HepG2 (cell line): ENCODE data around the gene NENF. TPM values are rescaled to one million over a fixed set of nuclear protein-coding genes. Genes with fewer than 3 reads are reported as not detected.

Experiments used
- AHDC1 ChIP-seq: sonication (generic); formaldehyde crosslinking; IDR thresholded peaks from 2 replicates; pipeline ENCODE4 v1.5.1; 2020; ENCODE audit warnings: mild to moderate bottlenecking, missing genetic modification reagents, borderline replicate concordance
- CHD2 ChIP-seq: IDR thresholded peaks from 2 replicates; pipeline ENCODE4 v1.6.1; 2011; ENCODE audit warnings: low read depth, low read length, improper control_type of control experiment
- DPF2 ChIP-seq: sonication (generic); formaldehyde crosslinking; IDR thresholded peaks from 2 replicates; pipeline ENCODE4 v1.4.0; 2020; ENCODE audit warnings: mild to moderate bottlenecking, low read depth, missing genetic modification reagents, borderline replicate concordance
- EED ChIP-seq: sonication (generic); formaldehyde crosslinking; IDR thresholded peaks from 2 replicates; pipeline ENCODE4 v1.5.0; 2020; ENCODE audit warnings: mild to moderate bottlenecking, missing genetic modification reagents
- ERF ChIP-seq: IDR thresholded peaks from 2 replicates; pipeline ENCODE4 v1.6.1; 2018; ENCODE audit warnings: missing biosample characterization, missing genetic modification reagents
- FOXA3 ChIP-seq: IDR thresholded peaks from 2 replicates; pipeline ENCODE4 v1.6.1; 2016; ENCODE audit warnings: missing genetic modification reagents, missing compliant biosample characterization
- GPN1 ChIP-seq: sonication (generic); formaldehyde crosslinking; IDR thresholded peaks from 2 replicates; pipeline ENCODE4 v1.5.1; 2020; ENCODE audit warnings: missing genetic modification reagents, borderline replicate concordance
- MED8 ChIP-seq: sonication (generic); formaldehyde crosslinking; IDR thresholded peaks from 2 replicates; pipeline ENCODE4 v1.8.1; 2023; ENCODE audit warnings: mild to moderate bottlenecking, missing genetic modification reagents; ENCODE audit not compliant: insufficient replicate concordance
- MLXIP ChIP-seq: sonication (generic); formaldehyde crosslinking; IDR thresholded peaks from 2 replicates; pipeline ENCODE4 v1.9.0; 2021; ENCODE audit warnings: missing genetic modification reagents, borderline replicate concordance
- U2AF2 ChIP-seq: fragments of 200-400 bp; formaldehyde crosslinking; IDR thresholded peaks from 2 replicates; pipeline ENCODE4 v1.6.1; 2017; ENCODE audit warnings: low read depth, mild to moderate bottlenecking, low read length
- ZBTB39 ChIP-seq: sonication (generic); formaldehyde crosslinking; IDR thresholded peaks from 2 replicates; pipeline ENCODE4 v1.5.0; 2020; ENCODE audit warnings: missing genetic modification reagents
- ZNF12 ChIP-seq: sonication (generic); formaldehyde crosslinking; IDR thresholded peaks from 2 replicates; pipeline ENCODE4 v1.5.0; 2020; ENCODE audit warnings: missing genetic modification reagents
- ZNF235 ChIP-seq: sonication (generic); formaldehyde crosslinking; IDR thresholded peaks from 2 replicates; pipeline ENCODE4 v1.8.1; 2023; ENCODE audit warnings: mild to moderate bottlenecking, missing genetic modification reagents, borderline replicate concordance
- ZNF331 ChIP-seq: sonication (generic); formaldehyde crosslinking; IDR thresholded peaks from 2 replicates; pipeline ENCODE4 v1.4.0; 2020; ENCODE audit warnings: missing genetic modification reagents
- ZNF512 ChIP-seq: sonication (generic); formaldehyde crosslinking; IDR thresholded peaks from 2 replicates; pipeline ENCODE4 v1.4.0; 2020; ENCODE audit warnings: mild to moderate bottlenecking, missing genetic modification reagents
- ZNF713 ChIP-seq: sonication (generic); formaldehyde crosslinking; IDR thresholded peaks from 2 replicates; pipeline ENCODE4 v1.4.0; 2020; ENCODE audit warnings: mild to moderate bottlenecking, missing genetic modification reagents
- polyA plus RNA-seq, 8 experiments: library from polyadenylated mRNA; depleted of rRNA in 3 of 8; stranded (reverse) in 7 of 8; unstranded in 1 of 8; fragments of >200 nt; fragmentation: Illumina TruSeq in 4 of 8; extraction: Trizol in 4 of 8; gene quantifications; 2 replicates each; pipeline versions ENCODE4 v1.2.1 to v1.2.3, GENCODE V29; 2011 to 2016; ENCODE audit warnings: low read depth in 4 of 8, missing spikeins in 1 of 8, mixed read lengths in 1 of 8; ENCODE audit not compliant: insufficient read depth in 1 of 8
- total RNA-seq, 5 experiments: library from RNA; depleted of rRNA; stranded (reverse); fragments of >200 nt; fragmentation: Illumina TruSeq; extraction: Trizol; gene quantifications; 2 replicates each; pipeline ENCODE4 v1.2.3, GENCODE V29; 2016; ENCODE audit warnings: low read depth in 1 of 5

The NENF gene
- total and polyA plus RNA-seq, 2 of the 13 experiments (the other 11 are each of a cell fraction or from before 2014, with no cell fraction given): 31.7 to 40.4 TPM

- TF ChIP-seq EED (CRISPR knock-in tag) (no peak), DPF2 (no peak), ZNF235 (CRISPR knock-in tag) (no peak), ZNF331 (peak; percentile 37; the same call in 1 of the 2 replicates), MED8 (CRISPR knock-in tag) (peak; percentile 42), FOXA3 (CRISPR knock-in tag) (peak; percentile 20; the same call in 1 of the 2 replicates), GPN1 (no peak), AHDC1 (no peak), CHD2 (no peak), ZNF713 (CRISPR knock-in tag) (no peak), MLXIP (CRISPR knock-in tag) (no peak), U2AF2 (no peak), ERF (peak; percentile 61; the same call in 1 of the 2 replicates), ZBTB39 (CRISPR knock-in tag) (no peak), ZNF512 (no peak), ZNF12 (CRISPR knock-in tag) (no peak; the same call in 1 of the 2 replicates)
These were observed 18.2 kb upstream of the NENF start, which contains the start of gene PACC1 (continued) for GRCh38 chr1:212414328-212415106.
